ENCODE results near the gene FAU. TPM values are rescaled to one million over a fixed set of nuclear protein-coding genes. Genes with fewer than 3 reads are reported as not detected.

The FAU gene
- total and polyA plus RNA-seq, 2 of the 13 experiments (the other 11 are each of a cell fraction or from before 2014, with no cell fraction given) = 374 to 869 TPM

- TF ChIP-seq ZNF318 (CRISPR knock-in tag; IDR thresholded peaks at IDR 0.05) (no peak), TBX2 (CRISPR knock-in tag; IDR thresholded peaks at IDR 0.05; ENCODE audit: borderline replicate concordance) (peak; percentile 61; the same call in 1 of the 2 replicates), ZNF280B (CRISPR knock-in tag; IDR thresholded peaks at IDR 0.05; ENCODE audit: borderline replicate concordance) (no peak), PAX8 (CRISPR knock-in tag; IDR thresholded peaks at IDR 0.05; ENCODE audit: borderline replicate concordance) (no peak), ETV6 (CRISPR knock-in tag; conservative IDR thresholded peaks at IDR 0.05) (peak; percentile 85; the same call in 1 of the 2 replicates), MED8 (CRISPR knock-in tag; IDR thresholded peaks at IDR 0.05; ENCODE audit: insufficient replicate concordance) (no peak), ZNF709 (CRISPR knock-in tag; IDR thresholded peaks at IDR 0.05) (peak; percentile 41; the same call in 1 of the 2 replicates), MED1 (CRISPR knock-in tag; IDR thresholded peaks at IDR 0.05) (peak; percentile 73), ESRRA (CRISPR knock-in tag; IDR thresholded peaks at IDR 0.05; ENCODE audit: low read depth) (peak; percentile 33; the same call in 1 of the 2 replicates), HBP1 (CRISPR knock-in tag; IDR thresholded peaks at IDR 0.05; ENCODE audit: low read depth) (peak; percentile 99), SNAPC2 (CRISPR knock-in tag; IDR thresholded peaks at IDR 0.05) (no peak), ZNF256 (CRISPR knock-in tag; conservative IDR thresholded peaks at IDR 0.05) (no peak), ZNF260 (CRISPR knock-in tag; IDR thresholded peaks at IDR 0.05; ENCODE audit: borderline replicate concordance, low read depth) (no peak), ZEB1 (IDR thresholded peaks at IDR 0.05; ENCODE audit: insufficient replicate concordance, low read depth) (peak; percentile 60), ZNF710 (CRISPR knock-in tag; IDR thresholded peaks at IDR 0.05; ENCODE audit: borderline replicate concordance) (no peak; the same call in 1 of the 2 replicates)
Observed at GRCh38 chr11:65083834-65084597, 37.9 kb downstream of the FAU start, which contains the start of the genes CDCA5 and ZFPL1 (continued).

Measured in HepG2 (cell line).